ENCODE results near the gene RTTN.
"Not testable (repeated sequence)": the region's sequence is repeated elsewhere in the genome, so short reads cannot be mapped to it uniquely, and the experiment has no call there.

Gene RTTN

DNA sequence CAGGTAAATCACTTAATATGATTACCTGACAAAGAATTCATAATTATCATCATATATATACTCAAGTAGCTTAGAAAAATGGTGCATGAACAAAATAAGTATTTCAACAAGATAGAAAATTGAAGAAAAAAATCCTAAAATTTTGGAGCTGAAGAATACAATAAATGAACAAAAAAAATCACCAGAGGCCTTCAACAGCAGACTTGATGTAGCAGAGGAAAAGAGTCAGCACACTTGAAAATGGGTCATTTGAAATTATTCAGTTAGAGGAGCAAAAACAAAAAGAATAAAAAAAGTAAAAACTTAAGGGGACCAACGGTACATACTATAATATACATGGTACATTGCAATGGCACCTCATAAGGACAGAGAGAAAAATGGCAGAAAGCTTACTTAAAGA lies 217.6 kb downstream of the RTTN start:
- Histone ChIP-seq H3K9ac (ENCODE audit: low read depth, low read length) (no peak overlapping the region), H3K27me3 (ENCODE audit: insufficient read depth, low read length) (no peaks in the 10 kb centered on the region), H3K4me1 (ENCODE audit: insufficient read depth, low read length) (peaks cover 6% of the 10 kb centered on the region; the same call in 1 of the 2 replicates), H3K27ac (ENCODE audit: low read length) (no peak overlapping the region), H3K9me3 (ENCODE audit: insufficient read depth, low read depth, low read length) (no peaks in the 10 kb centered on the region), H3K4me3 (ENCODE audit: low read length) (no peak overlapping the region), H3K36me3 (ENCODE audit: insufficient read depth, low read depth, low read length) (no peaks in the 10 kb centered on the region; the same call in 1 of the 2 replicates)

DNA sequence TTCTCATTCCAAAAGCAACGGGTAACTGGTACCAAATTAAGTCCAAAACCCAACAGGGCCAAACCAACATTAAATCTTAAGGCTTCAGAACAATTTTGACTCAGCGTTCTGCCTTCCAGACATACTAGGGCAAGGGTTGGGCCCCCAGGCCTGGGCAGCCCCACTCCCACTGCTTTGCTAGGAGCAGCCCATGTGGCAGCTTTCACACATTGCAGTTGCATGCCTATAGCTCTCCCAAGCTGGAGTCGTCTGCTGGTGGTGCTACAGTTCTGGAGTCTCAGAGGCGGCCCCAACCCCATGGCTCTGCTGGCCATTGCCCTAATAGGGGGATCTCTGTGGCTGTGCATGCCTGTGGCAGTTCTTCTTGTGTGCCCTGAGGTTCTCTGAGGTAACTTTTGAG lies 220.2 kb downstream of the RTTN start:
- H3K27ac ChIP-seq (ENCODE audit: low read length): no peak overlapping the region
- H3K4me1 ChIP-seq (ENCODE audit: insufficient read depth, low read length): peaks cover 23% of the 10 kb centered on the region
- no peak overlapping the region for H3K4me3 ChIP-seq (ENCODE audit: low read length)
- H3K9ac ChIP-seq (ENCODE audit: low read depth, low read length): no peak overlapping the region
- H3K27me3 ChIP-seq (ENCODE audit: insufficient read depth, low read length): no peaks in the 10 kb centered on the region
- H3K9me3 ChIP-seq (ENCODE audit: insufficient read depth, low read depth, low read length): no peaks in the 10 kb centered on the region
- no peaks in the 10 kb centered on the region; the same call in 1 of the 2 replicates for H3K36me3 ChIP-seq (ENCODE audit: insufficient read depth, low read depth, low read length)

DNA sequence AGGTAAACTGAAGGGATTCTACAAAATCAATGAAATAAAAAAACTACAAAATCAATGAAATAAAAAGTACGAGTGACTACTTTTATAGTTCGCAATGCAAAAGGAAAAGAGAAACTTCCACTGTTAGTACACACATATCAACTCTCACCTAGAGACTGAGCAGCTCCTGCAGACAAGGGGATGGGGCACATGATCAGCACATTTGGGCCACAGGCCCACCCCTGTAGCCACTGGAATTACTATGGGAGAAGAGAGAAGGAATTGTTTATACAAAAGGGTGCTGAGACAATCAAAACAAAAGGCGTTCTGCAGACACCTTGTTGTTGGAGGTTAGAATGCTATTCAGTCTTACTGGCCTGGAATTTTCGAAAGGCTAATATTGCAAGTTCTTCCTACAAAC lies 223.1 kb downstream of the RTTN start:
- Histone ChIP-seq H3K27ac (ENCODE audit: low read length) (peak overlapping the region; percentile 37), H3K4me3 (ENCODE audit: low read length) (peak overlapping the region; percentile 5)

DNA sequence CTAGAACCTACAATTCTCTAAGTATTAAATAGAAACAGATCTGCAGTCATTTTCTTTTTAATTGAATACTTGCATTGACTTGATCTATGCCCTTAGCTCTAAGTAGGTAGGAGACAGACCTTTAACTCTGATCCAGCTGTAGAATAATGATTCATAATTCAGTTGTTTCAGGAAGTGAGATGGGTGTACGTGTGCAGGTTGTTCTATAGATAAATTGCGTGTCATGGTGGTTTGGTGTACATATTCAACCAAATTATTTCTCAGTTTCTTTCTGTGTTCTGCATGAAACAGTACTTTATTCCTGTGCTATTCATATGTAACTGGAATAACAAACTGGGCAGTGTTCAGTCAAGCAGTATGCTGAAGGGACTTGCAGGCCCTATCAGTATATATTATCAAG lies 223.5 kb downstream of the RTTN start:
- Histone ChIP-seq H3K4me3 (ENCODE audit: low read length) (0 out of 2 replicates have a peak overlapping the region, but pooled peaks have one; percentile 5), H3K27ac (ENCODE audit: low read length) (no peak overlapping the region), H3K36me3 (ENCODE audit: insufficient read depth, low read depth, low read length) (no peaks in the 10 kb centered on the region; the same call in 1 of the 2 replicates), H3K27me3 (ENCODE audit: insufficient read depth, low read length) (no peaks in the 10 kb centered on the region), H3K9ac (ENCODE audit: low read depth, low read length) (peak overlapping the region; percentile 7; the same call in 1 of the 2 replicates), H3K9me3 (ENCODE audit: insufficient read depth, low read depth, low read length) (peaks cover 2% of the 10 kb centered on the region; the same call in 1 of the 2 replicates), H3K4me1 (ENCODE audit: insufficient read depth, low read length) (peaks cover 23% of the 10 kb centered on the region)

More for the DNA sequence above, 223.1 kb downstream of the RTTN start:
- Histone ChIP-seq H3K9ac (ENCODE audit: low read depth, low read length) (peak overlapping the region; percentile 7; the same call in 1 of the 2 replicates), H3K27me3 (ENCODE audit: insufficient read depth, low read length) (no peaks in the 10 kb centered on the region), H3K36me3 (ENCODE audit: insufficient read depth, low read depth, low read length) (no peaks in the 10 kb centered on the region; the same call in 1 of the 2 replicates), H3K9me3 (ENCODE audit: insufficient read depth, low read depth, low read length) (no peaks in the 10 kb centered on the region), H3K4me1 (ENCODE audit: insufficient read depth, low read length) (peaks cover 23% of the 10 kb centered on the region)

DNA sequence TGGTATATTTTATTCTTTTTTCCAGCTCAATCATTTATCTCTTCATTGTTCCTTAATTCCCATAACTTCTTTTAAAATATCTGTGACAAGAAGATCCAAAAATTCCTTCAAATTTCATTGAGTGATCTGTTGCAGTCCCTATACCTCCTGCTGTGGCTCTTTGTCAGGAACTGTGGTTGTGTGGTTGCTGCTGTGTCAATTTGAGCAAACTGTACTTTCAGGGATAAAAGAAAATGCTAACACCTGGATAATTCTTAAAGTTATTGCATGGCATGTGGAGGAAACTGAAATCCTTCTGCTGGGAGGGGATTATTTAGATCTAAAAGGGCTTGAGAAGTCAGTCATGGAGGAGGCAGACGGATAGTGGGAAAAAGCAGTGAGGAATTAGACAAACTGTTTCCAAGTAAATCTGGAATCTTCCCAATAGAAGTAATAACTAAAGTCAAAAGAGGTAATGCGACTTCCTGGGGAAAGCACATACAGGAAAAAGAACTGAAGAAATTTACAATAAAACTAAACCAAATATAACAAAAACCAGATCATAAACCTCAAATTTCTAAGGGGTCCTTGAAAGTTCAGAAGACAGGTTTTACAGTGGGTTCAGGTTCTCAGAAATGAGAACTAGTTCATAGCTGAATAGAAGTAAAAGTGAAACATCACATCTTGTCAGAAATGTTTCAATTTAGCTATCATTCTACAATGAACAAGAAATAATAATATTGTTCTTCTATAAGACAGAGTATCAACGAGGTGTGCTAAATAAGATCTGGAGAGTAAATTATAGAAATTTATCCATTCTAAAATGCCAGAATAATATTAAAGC lies 224.3 kb downstream of the RTTN start:
- H3K36me3 ChIP-seq (ENCODE audit: insufficient read depth, low read depth, low read length): no peaks in the 10 kb centered on the region; the same call in 1 of the 2 replicates
- peak overlapping the region; percentile 32 for H3K27ac ChIP-seq (ENCODE audit: low read length)
- peaks cover 23% of the 10 kb centered on the region for H3K4me1 ChIP-seq (ENCODE audit: insufficient read depth, low read length)
- H3K27me3 ChIP-seq (ENCODE audit: insufficient read depth, low read length): no peaks in the 10 kb centered on the region
- H3K9ac ChIP-seq (ENCODE audit: low read depth, low read length): no peak overlapping the region
- H3K9me3 ChIP-seq (ENCODE audit: insufficient read depth, low read depth, low read length): peaks cover 9% of the 10 kb centered on the region
- no peak overlapping the region for H3K4me3 ChIP-seq (ENCODE audit: low read length)

DNA sequence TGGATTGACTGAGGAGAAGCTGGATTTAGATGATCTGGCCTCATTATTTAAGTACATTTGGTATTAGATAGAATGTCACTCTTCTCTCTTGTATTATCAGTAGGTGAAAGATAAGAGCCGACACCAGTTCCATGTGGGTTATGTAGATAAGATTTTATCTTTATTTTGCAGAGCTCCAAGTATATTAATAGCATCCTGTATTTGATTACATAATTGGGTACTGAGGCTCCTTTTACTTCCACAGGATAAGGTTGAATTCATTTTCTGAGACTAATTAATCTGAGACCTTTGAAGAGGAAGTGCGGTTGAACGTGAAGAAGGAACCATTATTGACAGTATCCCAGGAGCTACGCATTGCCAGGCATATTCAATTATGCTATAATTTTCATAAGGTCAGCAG lies 225.0 kb downstream of the RTTN start:
- no peak overlapping the region for H3K9ac ChIP-seq (ENCODE audit: low read depth, low read length)
- H3K4me1 ChIP-seq (ENCODE audit: insufficient read depth, low read length): peaks cover 23% of the 10 kb centered on the region
- H3K36me3 ChIP-seq (ENCODE audit: insufficient read depth, low read depth, low read length): no peaks in the 10 kb centered on the region; the same call in 1 of the 2 replicates
- H3K9me3 ChIP-seq (ENCODE audit: insufficient read depth, low read depth, low read length): peaks cover 12% of the 10 kb centered on the region
- no peak overlapping the region for H3K4me3 ChIP-seq (ENCODE audit: low read length)
- H3K27ac ChIP-seq (ENCODE audit: low read length): no peak overlapping the region
- no peaks in the 10 kb centered on the region for H3K27me3 ChIP-seq (ENCODE audit: insufficient read depth, low read length)

DNA sequence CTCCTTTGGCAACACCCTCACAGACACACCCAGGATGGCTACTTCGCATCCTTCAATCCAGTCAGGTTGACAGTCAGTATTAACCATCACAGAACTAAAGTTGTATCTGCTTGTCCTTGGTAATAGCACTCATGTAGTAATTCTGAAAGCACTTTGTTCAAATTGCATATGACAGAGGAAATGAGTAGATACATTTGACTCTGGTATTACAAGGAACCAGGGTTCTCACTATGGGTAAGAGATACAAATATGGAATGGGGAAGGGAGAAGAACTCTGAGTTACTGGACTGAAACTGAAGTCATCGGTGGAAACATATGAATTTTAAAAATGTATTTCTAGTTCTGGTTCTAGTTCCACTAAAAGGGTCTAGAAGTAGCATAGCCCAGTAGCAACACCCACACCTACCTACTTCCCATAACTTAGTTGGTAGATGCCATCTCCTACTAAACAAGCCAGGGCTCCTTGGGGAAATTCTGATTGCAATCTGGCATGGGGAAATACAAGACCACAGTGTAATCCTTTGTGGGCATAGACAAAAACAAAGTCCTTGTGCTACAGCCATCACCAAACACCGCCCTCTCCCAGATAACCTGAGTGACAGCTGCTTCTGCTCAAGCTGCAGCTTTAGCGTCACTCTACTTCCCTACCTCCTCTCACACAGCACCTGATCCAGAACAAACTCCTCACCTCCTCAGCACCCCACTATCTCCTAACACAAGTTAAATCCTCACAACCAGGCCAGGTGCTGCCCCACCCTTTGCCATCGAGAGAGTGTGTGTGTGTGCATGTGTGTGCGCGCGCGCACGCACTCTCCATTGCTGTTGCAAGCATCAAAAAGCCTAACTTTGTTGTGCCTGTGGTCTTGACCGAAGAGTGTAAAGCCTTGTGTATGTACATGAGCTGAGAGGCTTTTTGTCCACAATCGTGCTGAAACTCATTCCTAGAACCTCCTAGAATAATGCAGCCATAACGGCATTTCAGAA lies 226.5 kb downstream of the RTTN start:
- H3K9me3 ChIP-seq (ENCODE audit: insufficient read depth, low read depth, low read length): peaks cover 12% of the 10 kb centered on the region
- H3K27ac ChIP-seq (ENCODE audit: low read length): no peak overlapping the region
- H3K4me3 ChIP-seq (ENCODE audit: low read length): no peak overlapping the region
- H3K4me1 ChIP-seq (ENCODE audit: insufficient read depth, low read length): peaks cover 23% of the 10 kb centered on the region
- H3K27me3 ChIP-seq (ENCODE audit: insufficient read depth, low read length): no peaks in the 10 kb centered on the region
- no peaks in the 10 kb centered on the region for H3K36me3 ChIP-seq (ENCODE audit: insufficient read depth, low read depth, low read length)
- no peak overlapping the region for H3K9ac ChIP-seq (ENCODE audit: low read depth, low read length)

DNA sequence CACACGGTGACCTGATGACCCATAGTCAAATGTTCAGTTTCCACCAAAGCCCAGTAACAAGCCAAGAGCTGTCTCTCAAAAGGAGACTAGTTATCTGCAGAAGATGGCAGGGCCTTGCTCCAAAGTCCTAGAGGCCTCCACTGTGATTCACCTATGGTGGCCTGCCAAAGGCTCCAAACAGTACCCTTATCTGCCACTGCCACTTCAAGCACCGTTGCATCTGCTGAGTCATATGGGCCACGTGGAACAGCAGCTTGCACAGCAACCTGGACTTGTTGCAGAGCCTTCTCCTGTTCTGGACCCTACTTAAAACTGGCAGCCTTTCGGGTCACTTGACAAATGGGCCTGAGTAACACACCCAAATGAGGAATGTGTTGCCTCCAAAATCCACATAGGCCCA lies 230.2 kb downstream of the RTTN start:
- H3K9ac ChIP-seq (ENCODE audit: low read depth, low read length): not testable (repeated sequence)

DNA sequence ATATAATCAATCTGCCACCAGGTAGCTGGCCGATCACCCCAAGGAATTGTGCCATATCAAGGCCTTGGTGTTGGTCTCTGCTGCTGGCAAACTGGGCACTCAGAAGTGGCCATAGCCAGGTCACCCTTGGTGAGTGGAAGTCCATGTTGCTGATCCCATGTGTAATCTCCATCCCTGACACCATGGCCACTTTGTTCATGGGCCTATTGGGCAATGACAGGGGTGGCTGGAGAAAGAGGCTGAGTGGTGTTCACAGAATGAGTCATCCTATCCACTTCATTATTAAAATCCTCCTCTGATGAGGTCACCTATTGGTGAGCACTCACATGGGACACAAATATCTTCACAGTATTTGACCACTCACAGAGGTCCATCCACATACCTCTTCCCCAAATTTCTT lies 231.1 kb downstream of the RTTN start:
- H3K9me3 ChIP-seq (ENCODE audit: insufficient read depth, low read depth, low read length): peaks cover 12% of the 10 kb centered on the region
- no peaks in the 10 kb centered on the region for H3K27me3 ChIP-seq (ENCODE audit: insufficient read depth, low read length)
- H3K27ac ChIP-seq (ENCODE audit: low read length): no peak overlapping the region
- H3K4me1 ChIP-seq (ENCODE audit: insufficient read depth, low read length): no peaks in the 10 kb centered on the region
- H3K36me3 ChIP-seq (ENCODE audit: insufficient read depth, low read depth, low read length): no peaks in the 10 kb centered on the region
- no peak overlapping the region for H3K4me3 ChIP-seq (ENCODE audit: low read length)
- no peak overlapping the region for H3K9ac ChIP-seq (ENCODE audit: low read depth, low read length)

More for the DNA sequence above, 230.2 kb downstream of the RTTN start:
- not testable (repeated sequence) for H3K27ac ChIP-seq (ENCODE audit: low read length); H3K4me1 ChIP-seq (ENCODE audit: insufficient read depth, low read length); H3K27me3 ChIP-seq (ENCODE audit: insufficient read depth, low read length); H3K36me3 ChIP-seq (ENCODE audit: insufficient read depth, low read depth, low read length); H3K4me3 ChIP-seq (ENCODE audit: low read length)
- peaks cover 12% of the 10 kb centered on the region for H3K9me3 ChIP-seq (ENCODE audit: insufficient read depth, low read depth, low read length)

DNA sequence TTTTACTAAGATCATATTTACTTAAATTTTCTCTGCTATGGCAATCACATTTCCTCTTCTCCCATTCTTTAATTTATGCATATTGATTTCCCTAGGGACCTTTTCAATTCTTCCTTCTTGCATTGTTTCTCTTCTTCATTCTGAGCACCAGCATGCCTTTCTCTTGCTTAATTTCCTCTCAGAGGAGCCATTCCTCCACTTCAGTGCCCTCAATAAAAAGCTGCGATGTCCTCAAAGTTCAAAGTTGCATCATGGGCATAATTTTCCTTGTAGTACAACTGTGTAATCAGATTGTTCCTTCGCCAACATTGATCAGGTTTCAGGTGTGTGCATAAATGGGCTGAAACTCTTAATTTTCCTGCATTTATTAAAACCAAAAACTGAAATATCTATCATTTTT lies 236.0 kb downstream of the RTTN start:
- no peak overlapping the region for H3K9ac ChIP-seq (ENCODE audit: low read depth, low read length)
- H3K27me3 ChIP-seq (ENCODE audit: insufficient read depth, low read length): no peaks in the 10 kb centered on the region
- no peaks in the 10 kb centered on the region for H3K4me1 ChIP-seq (ENCODE audit: insufficient read depth, low read length)
- H3K36me3 ChIP-seq (ENCODE audit: insufficient read depth, low read depth, low read length): no peaks in the 10 kb centered on the region
- no peak overlapping the region for H3K27ac ChIP-seq (ENCODE audit: low read length)
- no peak overlapping the region for H3K4me3 ChIP-seq (ENCODE audit: low read length)
- H3K9me3 ChIP-seq (ENCODE audit: insufficient read depth, low read depth, low read length): no peaks in the 10 kb centered on the region; the same call in 1 of the 2 replicates

DNA sequence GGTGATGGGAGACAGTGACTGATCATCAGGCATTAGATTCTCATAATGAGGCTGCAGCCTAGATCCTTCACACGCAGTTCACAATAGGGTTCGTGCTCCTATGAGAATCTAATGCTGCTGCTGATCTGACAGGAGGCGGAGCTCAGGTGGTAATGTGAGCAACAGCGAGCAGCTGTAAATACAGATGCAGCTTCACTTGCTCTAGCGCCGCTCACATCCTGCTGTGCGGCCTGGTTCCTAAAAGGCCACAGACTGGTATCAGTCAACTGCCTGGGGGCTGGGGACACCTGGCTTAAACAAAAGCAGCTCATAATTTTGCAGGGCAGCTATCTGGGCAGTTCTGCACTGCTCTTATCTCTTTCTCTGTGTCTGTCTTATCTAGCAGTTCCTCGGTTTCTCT lies 237.4 kb downstream of the RTTN start:
- Histone ChIP-seq H3K9ac (ENCODE audit: low read depth, low read length) (no peak overlapping the region), H3K4me3 (ENCODE audit: low read length) (no peak overlapping the region), H3K9me3 (ENCODE audit: insufficient read depth, low read depth, low read length) (no peaks in the 10 kb centered on the region; the same call in 1 of the 2 replicates), H3K36me3 (ENCODE audit: insufficient read depth, low read depth, low read length) (no peaks in the 10 kb centered on the region), H3K27ac (ENCODE audit: low read length) (no peak overlapping the region), H3K27me3 (ENCODE audit: insufficient read depth, low read length) (no peaks in the 10 kb centered on the region), H3K4me1 (ENCODE audit: insufficient read depth, low read length) (no peaks in the 10 kb centered on the region)

Data from iPS-20b (cell line).